ENCODE results near the gene ATP7A. TPM values are rescaled to one million over a fixed set of nuclear protein-coding genes. Genes with fewer than 3 reads are reported as not detected.

ATP7A gene
- polyA plus RNA-seq, 1 of the 3 experiments (the other 2 are of a cell fraction) = 1.7 TPM

GRCh38 chrX:77894921-77895886 lies 15.3 kb upstream of the ATP7A start, which contains the start of gene MAGT1 (continued):
- TF ChIP-seq NFIC (IDR thresholded peaks at IDR 0.05; ENCODE audit: borderline replicate concordance) (no peak), RAD21 (IDR thresholded peaks at IDR 0.05; ENCODE audit: low read length) (no peak), CHD2 (IDR thresholded peaks at IDR 0.05; ENCODE audit: low read length, partially characterized antibody) (peak; percentile 57), JUND (IDR thresholded peaks at IDR 0.05) (no peak)

DNA sequence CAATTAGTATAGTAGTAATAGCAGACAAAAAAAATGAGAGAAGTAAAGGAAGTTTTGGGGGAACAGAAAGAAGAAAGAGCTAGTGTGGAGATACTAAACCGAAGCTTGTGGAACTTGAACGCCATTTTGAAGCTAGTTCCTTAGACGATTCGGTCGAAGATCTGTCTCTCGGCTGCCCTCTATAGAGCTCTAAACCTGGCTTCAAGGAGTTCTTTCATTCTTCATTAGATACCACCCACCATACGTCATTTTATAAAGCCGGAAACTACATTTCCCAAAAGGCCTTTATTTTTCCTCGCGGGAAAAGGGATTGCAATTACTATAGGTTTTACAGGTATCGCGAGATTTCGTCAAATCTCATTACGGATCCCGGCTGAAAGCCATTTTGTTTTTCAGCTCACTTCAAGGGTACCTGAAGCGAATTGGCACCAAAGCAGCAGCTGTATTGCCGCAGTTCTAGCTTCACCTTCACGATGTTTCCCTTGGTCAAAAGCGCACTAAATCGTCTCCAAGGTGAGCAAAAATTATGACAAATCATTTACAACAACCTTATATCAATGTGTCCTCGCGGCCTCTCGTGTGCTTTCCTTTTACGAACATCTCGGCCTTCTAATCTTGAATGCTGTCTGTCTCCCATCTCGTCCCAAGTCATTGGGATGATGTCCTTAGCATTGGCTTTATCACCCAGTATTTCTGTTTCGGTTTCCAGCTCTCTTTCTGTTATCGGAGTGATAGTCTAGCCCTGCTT lies 11.2 kb upstream of the ATP7A start, which contains the start of gene COX7B:
Gene COX7B (plus strand): TSS at position 388 of the 748 bp plus-strand sequence. CDS start 86 bp downstream, at position 474.
- H3K4me1 ChIP-seq (ENCODE audit: control insufficient read depth in 1 of 2, insufficient read depth in 2 of 2, low read depth in 1 of 2, low read length in 1 of 2) = no peaks in the 10 kb centered on the region; a peak in 1 of 4 replicates
- H3K9me2 ChIP-seq = no peaks in the 10 kb centered on the region
- TF ChIP-seq RCOR1 (IDR thresholded peaks at IDR 0.05; ENCODE audit: low read length) (peak; percentile 61), YY1 (IDR thresholded peaks at IDR 0.05; ENCODE audit: low read depth) (peak; percentile 92), JUND (IDR thresholded peaks at IDR 0.05) (no peak), MAX (IDR thresholded peaks at IDR 0.05; ENCODE audit: low read depth) (peak; percentile 48; the same call in 1 of the 2 replicates), MXI1 (IDR thresholded peaks at IDR 0.05; ENCODE audit: low read depth, low read length) (peak; percentile 55; the same call in 1 of the 2 replicates), RAD21 (IDR thresholded peaks at IDR 0.05; ENCODE audit: low read length) (peak; percentile 72), POLR2AphosphoS5 (IDR thresholded peaks at IDR 0.05; ENCODE audit: low read depth, low read length) (peak; percentile 91), TAF1 (IDR thresholded peaks at IDR 0.05; ENCODE audit: borderline replicate concordance, low read depth, low read length) (peak; percentile 87), SIN3A (IDR thresholded peaks at IDR 0.05; ENCODE audit: borderline replicate concordance, low read depth, low read length) (peak; percentile 92), TCF12 (IDR thresholded peaks at IDR 0.05) (no peak), TEAD4 (IDR thresholded peaks at IDR 0.05; ENCODE audit: borderline replicate concordance, insufficient read depth) (no peak), CHD2 (IDR thresholded peaks at IDR 0.05; ENCODE audit: low read length, partially characterized antibody) (peak; percentile 100)
- TF ChIP-seq, protein P1, sequence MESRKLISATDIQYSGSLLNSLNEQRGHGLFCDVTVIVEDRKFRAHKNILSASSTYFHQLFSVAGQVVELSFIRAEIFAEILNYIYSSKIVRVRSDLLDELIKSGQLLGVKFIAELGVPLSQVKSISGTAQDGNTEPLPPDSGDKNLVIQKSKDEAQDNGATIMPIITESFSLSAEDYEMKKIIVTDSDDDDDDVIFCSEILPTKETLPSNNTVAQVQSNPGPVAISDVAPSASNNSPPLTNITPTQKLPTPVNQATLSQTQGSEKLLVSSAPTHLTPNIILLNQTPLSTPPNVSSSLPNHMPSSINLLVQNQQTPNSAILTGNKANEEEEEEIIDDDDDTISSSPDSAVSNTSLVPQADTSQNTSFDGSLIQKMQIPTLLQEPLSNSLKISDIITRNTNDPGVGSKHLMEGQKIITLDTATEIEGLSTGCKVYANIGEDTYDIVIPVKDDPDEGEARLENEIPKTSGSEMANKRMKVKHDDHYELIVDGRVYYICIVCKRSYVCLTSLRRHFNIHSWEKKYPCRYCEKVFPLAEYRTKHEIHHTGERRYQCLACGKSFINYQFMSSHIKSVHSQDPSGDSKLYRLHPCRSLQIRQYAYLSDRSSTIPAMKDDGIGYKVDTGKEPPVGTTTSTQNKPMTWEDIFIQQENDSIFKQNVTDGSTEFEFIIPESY (IDR thresholded peaks at IDR 0.05; ENCODE audit: borderline replicate concordance, low read depth) = peak; percentile 100
- TF ChIP-seq, protein P2, sequence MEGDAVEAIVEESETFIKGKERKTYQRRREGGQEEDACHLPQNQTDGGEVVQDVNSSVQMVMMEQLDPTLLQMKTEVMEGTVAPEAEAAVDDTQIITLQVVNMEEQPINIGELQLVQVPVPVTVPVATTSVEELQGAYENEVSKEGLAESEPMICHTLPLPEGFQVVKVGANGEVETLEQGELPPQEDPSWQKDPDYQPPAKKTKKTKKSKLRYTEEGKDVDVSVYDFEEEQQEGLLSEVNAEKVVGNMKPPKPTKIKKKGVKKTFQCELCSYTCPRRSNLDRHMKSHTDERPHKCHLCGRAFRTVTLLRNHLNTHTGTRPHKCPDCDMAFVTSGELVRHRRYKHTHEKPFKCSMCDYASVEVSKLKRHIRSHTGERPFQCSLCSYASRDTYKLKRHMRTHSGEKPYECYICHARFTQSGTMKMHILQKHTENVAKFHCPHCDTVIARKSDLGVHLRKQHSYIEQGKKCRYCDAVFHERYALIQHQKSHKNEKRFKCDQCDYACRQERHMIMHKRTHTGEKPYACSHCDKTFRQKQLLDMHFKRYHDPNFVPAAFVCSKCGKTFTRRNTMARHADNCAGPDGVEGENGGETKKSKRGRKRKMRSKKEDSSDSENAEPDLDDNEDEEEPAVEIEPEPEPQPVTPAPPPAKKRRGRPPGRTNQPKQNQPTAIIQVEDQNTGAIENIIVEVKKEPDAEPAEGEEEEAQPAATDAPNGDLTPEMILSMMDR (IDR thresholded peaks at IDR 0.05) = peak; percentile 66
- CTCF ChIA-PET = interaction anchor here (0.6 to 1.8 kb wide), 12 partner anchors 10 to 741 kb away, joined by 3 to 16 read pairs (median 4); partner anchors contain the start of gene ATP7A
- peak within 1 kb of the TSS; percentile 85 to 92 for H3K27ac ChIP-seq (ENCODE audit: low read depth in 2 of 2, low read length in 1 of 2)
- peak within 1 kb of the TSS; percentile 72 to 78 for H3K4me3 ChIP-seq (ENCODE audit: low read depth in 2 of 2, low read length in 1 of 2)
- H3K9me3 ChIP-seq = no peaks in the 10 kb centered on the region
- H3F3A ChIP-seq (replicated peaks; ENCODE audit: insufficient read depth) = peaks cover 27% of the 10 kb centered on the region
- no peaks in the 10 kb centered on the region; the same call in 1 of the 2 replicates for H4K20me1 ChIP-seq (ENCODE audit: insufficient read depth)
- peak within 1 kb of the TSS; percentile 83 for H3K4me2 ChIP-seq
- H3K9ac ChIP-seq = peak within 1 kb of the TSS; percentile 85
- POLR2A ChIA-PET = interaction anchor here (0.6 to 1.2 kb wide), 3 partner anchors 11 to 240 kb away, joined by 3 to 8 read pairs (median 3); partner anchors contain the start of genes ATP7A and TAF9B
- peak; percentile 70 for DNase-seq
- peaks cover 48% of the 10 kb centered on the region for H3K79me2 ChIP-seq (ENCODE audit: insufficient read depth)
- H2AFZ ChIP-seq (ENCODE audit: low read depth) = peak within 1 kb of the TSS; percentile 99
- H3K27me3 ChIP-seq (ENCODE audit: insufficient read depth) = no peaks in the 10 kb centered on the region
- peaks cover 11 to 24% of the 10 kb centered on the region in 2 experiments for H3K36me3 ChIP-seq (replicated peaks in 1 of 2; ENCODE audit: control insufficient read depth in 1 of 2, insufficient read depth in 2 of 2, low read length in 1 of 2)
- WGBS (ENCODE audit: low lambda C conversion rate) = 2% methylated on average over 28 of the region's 28 CpGs
